Lower leg skin (tissue), 4 donors: ENCODE measurements around the gene NBEA. TPM values are rescaled to one million over a fixed set of nuclear protein-coding genes. Genes with fewer than 3 reads are reported as not detected.

Source experiments
- DNase-seq, 2 donors: peaks; one replicate each; pipeline ENCODE4 v3.0.0-alpha.2; 2019; ENCODE audit warnings: low spot score in 2 of 2
- H3K4me3 ChIP-seq: fragments of 200-600 bp; sonication (generic); 2 replicates; pipeline ENCODE4 v1.5.1; 2017; ENCODE audit warnings: mild to moderate bottlenecking, low read depth; ENCODE audit not compliant: poor library complexity, severe bottlenecking
- CTCF ChIP-seq, 3 donors: fragments of 450-650 bp; IDR thresholded peaks; one replicate each; pipeline ENCODE4 v1.5.1; 2016; ENCODE audit warnings: antibody characterized with exemption in 3 of 3, mild to moderate bottlenecking in 3 of 3, moderate library complexity in 2 of 3
- POLR2A ChIP-seq, 2 donors: fragments of 450-650 bp; IDR thresholded peaks; one replicate each; pipeline ENCODE4 v1.6.1; 2016 to 2017; ENCODE audit warnings: antibody characterized with exemption in 2 of 2, mild to moderate bottlenecking in 1 of 2, moderate library complexity in 1 of 2
- WGBS, 2 donors: methylation state at CpG; one replicate each; pipeline ENCODE4 v1.1.5; 2018; 5-methylcytosine and 5-hydroxymethylcytosine counted together
- intact Hi-C: fragments of 100-400 bp; cut with DNase I; formaldehyde crosslinking; loops from one replicate; pipeline ENCODE4 v1.15.0; 2023; ENCODE audit warnings: low total_unique reads
- total RNA-seq, 4 donors: library from RNA; depleted of rRNA; stranded (reverse); fragments of >200 nt; gene quantifications; one replicate each; pipeline ENCODE4 v1.1.0, GENCODE V29; 2016

NBEA gene
- total RNA-seq, 4 donors from 2014 or later: 1.5 to 4.5 (median 3.7) TPM

GRCh38 chr13:35411059-35411744 lies 469.1 kb downstream of the NBEA start:
- 76 to 88% methylated on average over 2 of the region's 2 CpGs for WGBS, 2 donors
- no peak overlapping the region for H3K4me3 ChIP-seq
- intact Hi-C loops: no loop called here
- DNase-seq: no peak
- no peak for TF ChIP-seq POLR2A (IDR thresholded peaks at IDR 0.05)
- no peak for TF ChIP-seq CTCF (IDR thresholded peaks at IDR 0.05)

GRCh38 chr13:35448465-35448864 lies 506.4 kb downstream of the NBEA start:
- no peak for DNase-seq
- 57 to 60% methylated on average over 1 of the region's 1 CpG for WGBS, 2 donors
- TF ChIP-seq POLR2A (IDR thresholded peaks at IDR 0.05) (no peak), CTCF (IDR thresholded peaks at IDR 0.05) (no peak)
- H3K4me3 ChIP-seq: no peak overlapping the region
- intact Hi-C loops: no loop called here

GRCh38 chr13:35449821-35450220 lies 507.8 kb downstream of the NBEA start:
- H3K4me3 ChIP-seq: no peak overlapping the region
- intact Hi-C loops: no loop called here
- TF ChIP-seq POLR2A (IDR thresholded peaks at IDR 0.05) (no peak), CTCF (IDR thresholded peaks at IDR 0.05) (no peak)
- 86 to 94% methylated on average over 2 of the region's 2 CpGs for WGBS, 2 donors
- DNase-seq: no peak

- no peak for TF ChIP-seq POLR2A (IDR thresholded peaks at IDR 0.05)
- TF ChIP-seq CTCF (IDR thresholded peaks at IDR 0.05): no peak
- H3K4me3 ChIP-seq: no peak overlapping the region
- no peak for DNase-seq
- intact Hi-C loops: no loop called here
- 67 to 70% methylated on average over 1 of the region's 1 CpG for WGBS, 2 donors
Observed at GRCh38 chr13:35455022-35455421, 513.0 kb downstream of the NBEA start.

- TF ChIP-seq POLR2A (IDR thresholded peaks at IDR 0.05) (no peak), CTCF (IDR thresholded peaks at IDR 0.05) (no peak)
- WGBS, 2 donors: 98 to 99% methylated on average over 3 of the region's 3 CpGs
- intact Hi-C loops: no loop called here
Observed at GRCh38 chr13:35457258-35457657, 515.2 kb downstream of the NBEA start.

GRCh38 chr13:35460061-35460460 lies 518.0 kb downstream of the NBEA start:
- H3K4me3 ChIP-seq: no peak overlapping the region
- no peak for DNase-seq
- 80 to 85% methylated on average over 2 of the region's 2 CpGs for WGBS, 2 donors
- TF ChIP-seq CTCF (IDR thresholded peaks at IDR 0.05) (no peak), POLR2A (IDR thresholded peaks at IDR 0.05) (no peak)
- intact Hi-C loops: no loop called here

More at GRCh38 chr13:35457258-35457657, 515.2 kb downstream of the NBEA start:
- DNase-seq: no peak
- H3K4me3 ChIP-seq: no peak overlapping the region
